Activated T-helper 2 cell treated with anti-CD3 and anti-CD28 coated beads, Interferon-gamma antibody, Interleukin-2, Interleukin-4, amounts not matched to agents 10 μg/mL and 5 μg/mL and 100 μg/mL, durations not matched to agents 14 hours and 24 hours and 36 hours (primary cell): Measurements from ENCODE around the gene FAM120B. TPM values are rescaled to one million over a fixed set of nuclear protein-coding genes. Genes with fewer than 3 reads are reported as not detected.

ENCODE experiments used
- DNase-seq: peaks from one replicate; pipeline ENCODE4 v3.0.0; 2021; ENCODE audit warnings: low spot score
- H3K27ac Mint-ChIP-seq: one replicate; pipeline ENCODE4 v1.8.0; 2021; ENCODE audit warnings: mixed read lengths
- H3K27me3 Mint-ChIP-seq: one replicate; pipeline ENCODE4 v1.8.0; 2021; ENCODE audit warnings: low read depth, mixed read lengths
- H3K36me3 Mint-ChIP-seq: one replicate; pipeline ENCODE4 v1.8.0; 2021; ENCODE audit warnings: low read depth, mixed read lengths
- H3K4me1 Mint-ChIP-seq: one replicate; pipeline ENCODE4 v1.8.0; 2021; ENCODE audit warnings: low read depth, mixed read lengths
- H3K4me3 Mint-ChIP-seq: one replicate; pipeline ENCODE4 v1.8.0; 2021; ENCODE audit warnings: low read depth, mild to moderate bottlenecking, moderate library complexity, mixed read lengths
- H3K9me3 Mint-ChIP-seq: one replicate; pipeline ENCODE4 v1.8.0; 2021; ENCODE audit warnings: mixed read lengths
- intact Hi-C: fragments of 100-400 bp; cut with micrococcal nuclease; formaldehyde crosslinking; loops from one replicate; pipeline ENCODE4 v1.15.1; 2023
- total RNA-seq: library from RNA; stranded (reverse); gene quantifications from 2 replicates; pipeline ENCODE4 v1.2.3, GENCODE V29; 2022

The FAM120B gene
- total RNA-seq, 1 donor from 2014 or later, result 21.8 TPM

GRCh38 chr6:170423814-170424603 is 117.5 kb downstream of the FAM120B start:
- Mint-ChIP-seq H3K9me3 (no peaks in the 10 kb centered on the region), H3K27ac (no peak overlapping the region), H3K4me1 (no peaks in the 10 kb centered on the region), H3K4me3 (no peak overlapping the region), H3K27me3 (peaks cover 22% of the 10 kb centered on the region), H3K36me3 (no peaks in the 10 kb centered on the region)
- DNase-seq, result no peak
- intact Hi-C loops, result no loop called here

- H3K4me1 Mint-ChIP-seq, result no peaks in the 10 kb centered on the region
- no peaks in the 10 kb centered on the region for H3K36me3 Mint-ChIP-seq
- no peak overlapping the region for H3K27ac Mint-ChIP-seq
- intact Hi-C loops, result no loop called here
- H3K9me3 Mint-ChIP-seq, result no peaks in the 10 kb centered on the region
- peaks cover 28% of the 10 kb centered on the region for H3K27me3 Mint-ChIP-seq
- H3K4me3 Mint-ChIP-seq, result no peak overlapping the region
- no peak for DNase-seq
These were observed 118.1 kb downstream of the FAM120B start for GRCh38 chr6:170424604-170425126.

GRCh38 chr6:170429450-170429849 is 122.9 kb downstream of the FAM120B start:
- intact Hi-C loops, result no loop called here
- H3K27ac Mint-ChIP-seq, result no peak overlapping the region
- no peaks in the 10 kb centered on the region for H3K36me3 Mint-ChIP-seq
- no peaks in the 10 kb centered on the region for H3K4me1 Mint-ChIP-seq
- no peaks in the 10 kb centered on the region for H3K9me3 Mint-ChIP-seq
- no peak for DNase-seq
- no peak overlapping the region for H3K4me3 Mint-ChIP-seq
- H3K27me3 Mint-ChIP-seq, result peaks cover 35% of the 10 kb centered on the region

GRCh38 chr6:170433163-170434116 is 126.9 kb downstream of the FAM120B start:
- H3K27ac Mint-ChIP-seq, result no peak overlapping the region
- intact Hi-C loops, result no loop called here
- H3K36me3 Mint-ChIP-seq, result no peaks in the 10 kb centered on the region
- peaks cover 15% of the 10 kb centered on the region for H3K27me3 Mint-ChIP-seq
- H3K4me3 Mint-ChIP-seq, result no peak overlapping the region
- no peaks in the 10 kb centered on the region for H3K4me1 Mint-ChIP-seq
- DNase-seq, result no peak
- peaks cover 5% of the 10 kb centered on the region for H3K9me3 Mint-ChIP-seq

GRCh38 chr6:170434117-170434820 is 127.7 kb downstream of the FAM120B start:
- intact Hi-C loops, result no loop called here
- Mint-ChIP-seq H3K36me3 (no peaks in the 10 kb centered on the region), H3K27ac (no peak overlapping the region), H3K4me1 (no peaks in the 10 kb centered on the region), H3K4me3 (no peak overlapping the region), H3K9me3 (peaks cover 5% of the 10 kb centered on the region), H3K27me3 (peaks cover 13% of the 10 kb centered on the region)
- no peak for DNase-seq

- no peaks in the 10 kb centered on the region for H3K4me1 Mint-ChIP-seq
- no peak overlapping the region for H3K27ac Mint-ChIP-seq
- H3K4me3 Mint-ChIP-seq, result no peak overlapping the region
- intact Hi-C loops, result no loop called here
- DNase-seq, result no peak
- H3K9me3 Mint-ChIP-seq, result peaks cover 5% of the 10 kb centered on the region
- peaks cover 9% of the 10 kb centered on the region for H3K27me3 Mint-ChIP-seq
- no peaks in the 10 kb centered on the region for H3K36me3 Mint-ChIP-seq
These were observed 128.2 kb downstream of the FAM120B start for GRCh38 chr6:170434821-170435155.

- peaks cover 7% of the 10 kb centered on the region for H3K27me3 Mint-ChIP-seq
- no peak for DNase-seq
- no peak overlapping the region for H3K4me3 Mint-ChIP-seq
- H3K36me3 Mint-ChIP-seq, result no peaks in the 10 kb centered on the region
- intact Hi-C loops, result no loop called here
- no peaks in the 10 kb centered on the region for H3K4me1 Mint-ChIP-seq
- no peak overlapping the region for H3K27ac Mint-ChIP-seq
- H3K9me3 Mint-ChIP-seq, result peaks cover 5% of the 10 kb centered on the region
These were observed 129.2 kb downstream of the FAM120B start for GRCh38 chr6:170435766-170436165.

GRCh38 chr6:170436209-170436809 is 129.8 kb downstream of the FAM120B start:
- Mint-ChIP-seq H3K4me1 (no peaks in the 10 kb centered on the region), H3K4me3 (no peak overlapping the region), H3K36me3 (no peaks in the 10 kb centered on the region), H3K9me3 (peaks cover 5% of the 10 kb centered on the region), H3K27ac (no peak overlapping the region), H3K27me3 (peaks cover 7% of the 10 kb centered on the region)
- intact Hi-C loops, result no loop called here
- DNase-seq, result no peak

GRCh38 chr6:170437719-170438401 is 131.3 kb downstream of the FAM120B start:
- Mint-ChIP-seq H3K27me3 (peaks cover 3% of the 10 kb centered on the region), H3K36me3 (no peaks in the 10 kb centered on the region), H3K27ac (no peak overlapping the region), H3K9me3 (peaks cover 5% of the 10 kb centered on the region), H3K4me1 (no peaks in the 10 kb centered on the region), H3K4me3 (peak overlapping the region; percentile 5)
- no peak for DNase-seq
- intact Hi-C loops, result no loop called here

- Mint-ChIP-seq H3K4me1 (no peaks in the 10 kb centered on the region), H3K4me3 (no peak overlapping the region), H3K27me3 (peaks cover 2% of the 10 kb centered on the region), H3K9me3 (peaks cover 5% of the 10 kb centered on the region), H3K27ac (no peak overlapping the region), H3K36me3 (no peaks in the 10 kb centered on the region)
- no peak for DNase-seq
- intact Hi-C loops, result no loop called here
These were observed 131.8 kb downstream of the FAM120B start for GRCh38 chr6:170438402-170438753.

GRCh38 chr6:170438861-170439260 is 132.3 kb downstream of the FAM120B start:
- Mint-ChIP-seq H3K27me3 (peaks cover 2% of the 10 kb centered on the region), H3K4me3 (no peak overlapping the region), H3K9me3 (peaks cover 5% of the 10 kb centered on the region), H3K4me1 (no peaks in the 10 kb centered on the region), H3K27ac (no peak overlapping the region), H3K36me3 (no peaks in the 10 kb centered on the region)
- no peak for DNase-seq
- intact Hi-C loops, result no loop called here
